IMR-90 (cell line): ENCODE measurements around the gene HPN. TPM values are rescaled to one million over a fixed set of nuclear protein-coding genes. Genes with fewer than 3 reads are reported as not detected.

Source experiments
- ATAC-seq: fragments of 200-7000 bp; cut with Tn5 transposase; 2 replicates; pipeline ENCODE4 v1.9.1; 2020; ENCODE audit warnings: low read depth, mild to moderate bottlenecking, moderate library complexity
- BruUV-seq: library from RNA; stranded (reverse); fragments of 400-500 nt; replicated peaks from 2 replicates; lab custom pipeline; 2021; lab: Mats Ljungman, UMichigan
- CTCF ChIA-PET: fragments of 300-600 bp; formaldehyde crosslinking; extraction: SDS; loops from one replicate; lab custom pipeline; 2021; ENCODE audit warnings: antibody characterized with exemption; lab: Yijun Ruan, JAX
- POLR2A ChIA-PET: fragments of 300-600 bp; sonication (Branson Sonifier 250); formaldehyde crosslinking; loops from one replicate; lab custom pipeline; 2022; ENCODE audit warnings: antibody characterized with exemption; ENCODE audit not compliant: unreplicated experiment; lab: Charles Lee
- DNase-seq: peaks from one replicate; pipeline ENCODE4 v3.0.0; 2013
- H2AFZ ChIP-seq: replicated peaks from 2 replicates; pipeline ENCODE3; 2013; ENCODE audit warnings: low read length, mild to moderate bottlenecking; ENCODE audit not compliant: poor library complexity
- H2AK5ac ChIP-seq: 2 replicates; pipeline ENCODE4 v1.6.1; 2013; ENCODE audit warnings: low read depth, low read length, inconsistent platforms
- H2AK9ac ChIP-seq: replicated peaks from 2 replicates; pipeline ENCODE3; 2013; ENCODE audit warnings: mild to moderate bottlenecking, low read depth, low read length, moderate library complexity; ENCODE audit not compliant: poor library complexity
- H2BK120ac ChIP-seq: 2 replicates; pipeline ENCODE4 v1.6.1; 2013; ENCODE audit warnings: low read depth, low read length, inconsistent platforms
- H2BK15ac ChIP-seq: 3 replicates; pipeline ENCODE4 v1.6.1; 2013; ENCODE audit warnings: low read depth, low read length, inconsistent platforms
- H2BK20ac ChIP-seq: 2 replicates; pipeline ENCODE4 v1.6.1; 2013; ENCODE audit warnings: low read depth, mild to moderate bottlenecking, inconsistent platforms, low read length, moderate library complexity
- H2BK5ac ChIP-seq: 2 replicates; pipeline ENCODE4 v1.6.1; 2013; ENCODE audit warnings: mild to moderate bottlenecking, low read depth, low read length, inconsistent platforms; ENCODE audit not compliant: poor library complexity, severe bottlenecking
- H3K14ac ChIP-seq: replicated peaks from 2 replicates; pipeline ENCODE4 v1.6.1; 2013; ENCODE audit warnings: low read depth, low read length, inconsistent platforms
- H3K18ac ChIP-seq: 2 replicates; pipeline ENCODE4 v1.6.1; 2013; ENCODE audit warnings: low read depth, low read length, control low read depth
- H3K23ac ChIP-seq: 2 replicates; pipeline ENCODE4 v1.6.1; 2013; ENCODE audit warnings: low read depth, low read length, inconsistent platforms
- H3K27ac ChIP-seq: 2 replicates; pipeline ENCODE4 v1.5.1; 2013; ENCODE audit warnings: mild to moderate bottlenecking, control low read depth, low read length; ENCODE audit not compliant: insufficient read depth
- H3K27me3 ChIP-seq: 2 replicates; pipeline ENCODE4 v1.6.1; 2013; ENCODE audit warnings: low read length; ENCODE audit not compliant: control insufficient read depth, insufficient read depth
- H3K36me3 ChIP-seq: 2 replicates; pipeline ENCODE4 v1.6.1; 2013; ENCODE audit warnings: low read length, mixed read lengths; ENCODE audit not compliant: control insufficient read depth, insufficient read depth
- H3K4ac ChIP-seq: 2 replicates; pipeline ENCODE4 v1.6.1; 2013; ENCODE audit warnings: low read depth, low read length, inconsistent platforms
- H3K4me1 ChIP-seq: 2 replicates; pipeline ENCODE4 v1.6.1; 2013; ENCODE audit warnings: low read length, mixed read lengths; ENCODE audit not compliant: control insufficient read depth, insufficient read depth
- H3K4me2 ChIP-seq: 2 replicates; pipeline ENCODE4 v1.6.1; 2013; ENCODE audit warnings: low read depth, mild to moderate bottlenecking, control low read depth, low read length, moderate library complexity
- H3K4me3 ChIP-seq: 2 replicates; pipeline ENCODE4 v1.5.1; 2013; ENCODE audit warnings: low read depth, mild to moderate bottlenecking, control low read depth, low read length, moderate library complexity; ENCODE audit not compliant: insufficient read depth
- H3K56ac ChIP-seq: 2 replicates; pipeline ENCODE4 v1.6.1; 2013; ENCODE audit warnings: low read length, inconsistent platforms; ENCODE audit not compliant: insufficient read depth; ENCODE audit errors: extremely low read depth
- H3K79me1 ChIP-seq, 2 experiments: 2 replicates each; pipeline ENCODE4 v1.6.1; 2013; ENCODE audit warnings: low read length in 2 of 2, inconsistent platforms in 1 of 2, low read depth in 1 of 2
- H3K9ac ChIP-seq: 2 replicates; pipeline ENCODE4 v1.6.1; 2013; ENCODE audit warnings: low read depth, low read length, control low read depth
- H3K9me1 ChIP-seq: 2 replicates; pipeline ENCODE4 v1.6.1; 2013; ENCODE audit warnings: low read length, inconsistent platforms; ENCODE audit not compliant: insufficient read depth
- H3K9me3 ChIP-seq: 2 replicates; pipeline ENCODE4 v1.6.1; 2013; ENCODE audit warnings: low read length; ENCODE audit not compliant: control insufficient read depth, insufficient read depth
- H4K20me1 ChIP-seq: 2 replicates; pipeline ENCODE4 v1.6.1; 2013; ENCODE audit warnings: low read length, inconsistent platforms; ENCODE audit not compliant: insufficient read depth
- H4K5ac ChIP-seq: 2 replicates; pipeline ENCODE4 v1.6.1; 2013; ENCODE audit warnings: mild to moderate bottlenecking, low read depth, low read length, control low read depth
- H4K8ac ChIP-seq, 2 experiments: 2 replicates each; pipeline ENCODE4 v1.6.1; 2013; ENCODE audit warnings: low read depth in 2 of 2, low read length in 2 of 2, control low read depth in 1 of 2, inconsistent platforms in 1 of 2
- H4K91ac ChIP-seq: 2 replicates; pipeline ENCODE4 v1.6.1; 2013; ENCODE audit warnings: low read depth, low read length, inconsistent platforms; ENCODE audit not compliant: insufficient read depth
- BHLHE40 ChIP-seq: fragments of 150-350 bp; IDR thresholded peaks from 2 replicates; pipeline ENCODE4 v1.6.1; 2016; ENCODE audit warnings: mild to moderate bottlenecking, low read depth, low read length
- CEBPB ChIP-seq: IDR thresholded peaks from 2 replicates; pipeline ENCODE4 v1.6.1; 2012; ENCODE audit warnings: low read depth, low read length, improper control_type of control experiment
- ELK1 ChIP-seq: fragments of 150-350 bp; IDR thresholded peaks from 2 replicates; pipeline ENCODE4 v1.6.1; 2016; ENCODE audit warnings: low read depth, mild to moderate bottlenecking, low read length, moderate library complexity, borderline replicate concordance
- FOS ChIP-seq: fragments of 150-350 bp; IDR thresholded peaks from 2 replicates; pipeline ENCODE4 v1.6.1; 2016; ENCODE audit warnings: low read depth, low read length
- MAFK ChIP-seq: IDR thresholded peaks from 2 replicates; pipeline ENCODE4 v1.6.1; 2012; ENCODE audit warnings: low read depth, low read length, improper control_type of control experiment
- MAZ ChIP-seq: IDR thresholded peaks from 2 replicates; pipeline ENCODE4 v1.6.1; 2012; ENCODE audit warnings: low read depth, mild to moderate bottlenecking, low read length, improper control_type of control experiment, moderate library complexity, borderline replicate concordance
- NFE2L2 ChIP-seq: fragments of 150-350 bp; IDR thresholded peaks from 2 replicates; pipeline ENCODE4 v1.6.1; 2016; ENCODE audit warnings: low read depth, mild to moderate bottlenecking, low read length
- RFX5 ChIP-seq: IDR thresholded peaks from 2 replicates; pipeline ENCODE4 v1.8.0; 2012; ENCODE audit warnings: low read depth, mild to moderate bottlenecking, low read length, moderate library complexity
- SMC3 ChIP-seq: fragments of 150-350 bp; IDR thresholded peaks from 2 replicates; pipeline ENCODE4 v1.6.1; 2016; ENCODE audit warnings: low read depth, mild to moderate bottlenecking, antibody characterized with exemption, low read length, moderate library complexity
- USF2 ChIP-seq: fragments of 150-350 bp; IDR thresholded peaks from 2 replicates; pipeline ENCODE4 v1.6.1; 2017; ENCODE audit warnings: mild to moderate bottlenecking, antibody characterized with exemption, low read length, low read depth
- WGBS, 2 experiments: methylation state at CpG; one replicate each; pipeline versions ENCODE4 v1.1.5 to v1.1.7; 2013; ENCODE audit warnings: missing lambda C conversion rate in 2 of 2; ENCODE audit not compliant: insufficient read length in 1 of 2; ENCODE audit errors: extremely low coverage in 2 of 2; 5-methylcytosine and 5-hydroxymethylcytosine counted together
- dilution Hi-C: fragments of 300-500 bp; cut with HindIII; formaldehyde crosslinking; loops from one replicate; pipeline ENCODE4 v1.14.3; 2018; ENCODE audit warnings: low sequenced_read_pairs; ENCODE audit not compliant: unreplicated experiment
- in situ Hi-C: fragments of 300-500 bp; cut with MboI; formaldehyde crosslinking; loops from 3 replicates; pipeline ENCODE4 v1.14.3; 2019; ENCODE audit warnings: low sequenced_read_pairs, inconsistent platforms, mixed read lengths
- intact Hi-C: fragments of 100-400 bp; cut with micrococcal nuclease; formaldehyde crosslinking; loops from 2 replicates; pipeline ENCODE4 v1.10.0; 2022
- polyA plus RNA-seq, 3 experiments: library from polyadenylated mRNA; depleted of rRNA; stranded (reverse); fragments of >200 nt; gene quantifications; 2 replicates each; pipeline ENCODE4 v1.2.3, GENCODE V29; 2012; ENCODE audit warnings: low replicate concordance in 1 of 3
- total RNA-seq: library from RNA; depleted of rRNA; stranded (reverse); fragments of >200 nt; gene quantifications from 2 replicates; pipeline ENCODE4 v1.2.3, GENCODE V29; 2012
- TF ChIP-seq, protein P1 (sequence below): conservative IDR thresholded peaks from 2 replicates; pipeline ENCODE4 v1.5.1; 2012; ENCODE audit warnings: mild to moderate bottlenecking, low read depth, low read length, improper control_type of control experiment

Gene HPN
- total and polyA plus RNA-seq, 2 of the 4 experiments (the other 2 are of a cell fraction): not detected

DNA sequence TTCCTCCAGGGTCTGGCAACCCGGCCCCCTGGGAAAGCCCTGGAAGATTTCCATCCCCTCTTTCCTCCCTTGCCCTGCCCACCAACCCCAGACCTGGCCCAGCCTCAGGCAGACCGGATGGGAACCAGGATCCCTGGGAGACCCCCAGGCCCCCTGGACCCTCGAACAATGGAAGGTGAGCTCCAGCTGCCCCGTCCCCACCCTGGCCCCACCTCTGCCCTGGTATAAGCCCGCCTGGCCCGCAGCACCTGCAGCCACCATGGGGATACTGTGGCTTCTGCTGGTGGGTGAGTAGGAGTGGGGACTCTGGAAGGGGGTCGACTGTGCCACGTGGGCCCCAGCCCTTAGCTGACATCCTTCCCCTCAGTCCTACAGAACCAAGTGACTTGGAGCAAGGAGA lies 32.4 kb downstream of the HPN start:
- Histone ChIP-seq H3K27me3 (peaks cover 7% of the 10 kb centered on the region), H3K79me1 (no peaks in the 10 kb centered on the region), H2BK15ac (no peak overlapping the region), H4K91ac (no peak overlapping the region), H3K27ac (no peak overlapping the region), H3K14ac (no peak overlapping the region), H2BK20ac (no peak overlapping the region), H3K36me3 (no peaks in the 10 kb centered on the region), H3K23ac (no peak overlapping the region), H2AFZ (no peak overlapping the region), H2AK9ac (no peak overlapping the region), H3K18ac (no peak overlapping the region), H3K4me1 (no peaks in the 10 kb centered on the region), H2BK5ac (no peak overlapping the region), H2BK120ac (no peak overlapping the region), H4K5ac (no peak overlapping the region), H3K4me2 (no peak overlapping the region), H3K9ac (no peak overlapping the region), H2AK5ac (no peak overlapping the region), H3K56ac (no peak overlapping the region), H3K4me3 (no peak overlapping the region), H4K20me1 (no peaks in the 10 kb centered on the region), H3K4ac (no peak overlapping the region), H3K9me1 (no peaks in the 10 kb centered on the region), H4K8ac (no peak overlapping the region), H3K9me3 (peaks cover 7% of the 10 kb centered on the region)
- TF ChIP-seq ELK1 (no peak), BHLHE40 (no peak), USF2 (no peak), SMC3 (no peak), RFX5 (no peak), FOS (no peak), CEBPB (no peak), MAZ (no peak), MAFK (no peak), NFE2L2 (no peak)
- TF ChIP-seq, protein P1, sequence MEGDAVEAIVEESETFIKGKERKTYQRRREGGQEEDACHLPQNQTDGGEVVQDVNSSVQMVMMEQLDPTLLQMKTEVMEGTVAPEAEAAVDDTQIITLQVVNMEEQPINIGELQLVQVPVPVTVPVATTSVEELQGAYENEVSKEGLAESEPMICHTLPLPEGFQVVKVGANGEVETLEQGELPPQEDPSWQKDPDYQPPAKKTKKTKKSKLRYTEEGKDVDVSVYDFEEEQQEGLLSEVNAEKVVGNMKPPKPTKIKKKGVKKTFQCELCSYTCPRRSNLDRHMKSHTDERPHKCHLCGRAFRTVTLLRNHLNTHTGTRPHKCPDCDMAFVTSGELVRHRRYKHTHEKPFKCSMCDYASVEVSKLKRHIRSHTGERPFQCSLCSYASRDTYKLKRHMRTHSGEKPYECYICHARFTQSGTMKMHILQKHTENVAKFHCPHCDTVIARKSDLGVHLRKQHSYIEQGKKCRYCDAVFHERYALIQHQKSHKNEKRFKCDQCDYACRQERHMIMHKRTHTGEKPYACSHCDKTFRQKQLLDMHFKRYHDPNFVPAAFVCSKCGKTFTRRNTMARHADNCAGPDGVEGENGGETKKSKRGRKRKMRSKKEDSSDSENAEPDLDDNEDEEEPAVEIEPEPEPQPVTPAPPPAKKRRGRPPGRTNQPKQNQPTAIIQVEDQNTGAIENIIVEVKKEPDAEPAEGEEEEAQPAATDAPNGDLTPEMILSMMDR: no peak
- dilution Hi-C loops: no loop called here
- DNase-seq (no peak), ATAC-seq (no peak)
- intact Hi-C loops: no loop called here
- in situ Hi-C loops: no loop called here
- no CpG with 5 or more reads among the region's 8 CpGs for WGBS, 2 experiments
- CTCF ChIA-PET: no interaction called here
- POLR2A ChIA-PET: no interaction called here
- BruUV-seq: no TSS peak
